ENCODE data around the gene GTF2H2.
"Not testable (repeated sequence)": the region's sequence is repeated elsewhere in the genome, so short reads cannot be mapped to it uniquely, and the experiment has no call there.

The GTF2H2 gene

GRCh38 chr5:71067262-71067928, at the start of gene GTF2H2:
TSS of gene GTF2H2 (minus strand) at chr5:71067676. CDS start at chr5:71062763, 4,913 bp downstream.
- DNase-seq: not testable (repeated sequence)

GRCh38 chr5:71109730-71110275, 42.3 kb upstream of the GTF2H2 start:
- not testable (repeated sequence) for DNase-seq

DNA sequence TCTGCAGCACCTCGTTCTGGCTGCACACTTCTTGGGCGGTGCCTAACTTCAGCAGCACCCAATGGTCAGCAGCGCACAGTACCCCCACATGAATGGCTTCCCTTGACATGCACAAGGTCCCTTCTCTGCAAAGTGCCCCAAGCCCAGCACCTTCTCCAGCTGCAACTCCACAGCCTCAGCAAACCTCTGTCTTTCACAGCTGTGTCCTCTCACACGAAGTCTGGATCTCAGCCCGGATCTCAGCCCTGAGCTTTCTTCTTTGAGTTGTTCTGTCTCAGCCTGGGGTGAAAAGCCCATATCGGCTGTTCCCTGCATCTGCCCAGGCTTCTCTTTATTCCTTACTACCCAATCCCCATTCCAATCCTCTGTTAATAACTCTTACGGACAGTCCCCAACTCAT, 32.5 kb upstream of the GTF2H2 start:
- DNase-seq: not testable (repeated sequence)

GRCh38 chr5:71097930-71098203, 30.4 kb upstream of the GTF2H2 start:
- DNase-seq: not testable (repeated sequence)

DNA sequence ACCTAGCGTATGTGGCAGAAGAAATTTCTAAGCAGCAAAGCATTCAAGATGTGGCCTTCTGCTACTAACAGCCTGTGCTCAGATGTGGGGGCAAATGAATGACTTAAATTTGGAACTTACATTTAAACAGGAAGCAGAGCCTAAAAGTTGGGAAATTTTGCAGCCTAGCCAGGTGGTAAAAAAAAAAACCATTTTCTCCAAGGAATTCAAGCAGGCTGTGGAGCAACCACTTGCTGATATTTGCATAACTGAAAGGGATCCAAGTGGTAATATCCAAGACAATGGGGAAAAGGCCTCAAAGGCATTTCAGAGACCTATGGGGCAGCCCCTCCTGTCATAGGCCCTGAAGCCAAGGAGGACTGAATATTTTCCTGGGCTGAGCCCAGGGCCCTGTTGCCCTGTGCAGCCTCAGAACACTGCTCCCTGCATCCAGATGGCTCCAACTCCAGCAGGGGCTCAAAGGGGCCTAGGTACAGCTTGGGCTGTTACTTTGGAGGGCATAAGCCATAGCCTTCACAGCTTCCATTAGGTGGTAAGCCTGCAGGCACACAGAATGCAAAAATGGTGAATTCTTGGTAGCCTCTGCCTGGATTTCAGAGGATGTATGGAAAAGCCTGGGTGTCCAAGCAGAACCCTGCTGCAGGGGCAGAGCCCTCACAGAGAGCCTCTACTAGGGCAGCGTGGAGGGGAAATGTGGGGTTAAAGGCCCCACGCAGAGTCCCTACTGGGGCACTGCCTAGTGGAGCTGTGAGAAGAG, 29.9 kb upstream of the GTF2H2 start:
- DNase-seq: not testable (repeated sequence)

- not testable (repeated sequence) for DNase-seq
Measured at GRCh38 chr5:71089773-71090172, 22.3 kb upstream of the GTF2H2 start.

GRCh38 chr5:71088754-71089153, 21.3 kb upstream of the GTF2H2 start:
- DNase-seq: not testable (repeated sequence)

GRCh38 chr5:71086145-71086544, 18.7 kb upstream of the GTF2H2 start:
- not testable (repeated sequence) for DNase-seq

- not testable (repeated sequence) for DNase-seq
Measured at GRCh38 chr5:71084280-71085063, 17.0 kb upstream of the GTF2H2 start.

GRCh38 chr5:71082898-71083297, 15.4 kb upstream of the GTF2H2 start:
- not testable (repeated sequence) for DNase-seq

DNA sequence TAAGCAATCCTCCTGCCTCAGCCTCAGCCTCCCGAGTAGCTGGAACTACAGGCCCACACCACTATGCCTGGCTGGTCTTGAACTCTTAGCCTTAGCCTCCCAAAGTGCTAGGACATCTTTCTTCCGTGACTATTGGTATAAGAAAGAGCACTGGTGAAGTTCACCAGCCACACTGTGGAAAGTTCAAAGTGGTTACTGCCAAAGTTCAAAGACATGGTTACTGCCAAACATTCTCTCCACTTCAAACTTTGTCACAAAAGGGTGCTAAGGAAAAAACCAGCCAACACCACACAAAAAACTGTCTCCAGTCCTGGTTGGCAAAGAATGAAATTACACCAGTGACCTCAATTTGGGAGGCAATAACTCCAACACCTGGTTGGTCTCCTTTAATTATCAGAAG, 14.9 kb upstream of the GTF2H2 start:
- DNase-seq: not testable (repeated sequence)

DNA sequence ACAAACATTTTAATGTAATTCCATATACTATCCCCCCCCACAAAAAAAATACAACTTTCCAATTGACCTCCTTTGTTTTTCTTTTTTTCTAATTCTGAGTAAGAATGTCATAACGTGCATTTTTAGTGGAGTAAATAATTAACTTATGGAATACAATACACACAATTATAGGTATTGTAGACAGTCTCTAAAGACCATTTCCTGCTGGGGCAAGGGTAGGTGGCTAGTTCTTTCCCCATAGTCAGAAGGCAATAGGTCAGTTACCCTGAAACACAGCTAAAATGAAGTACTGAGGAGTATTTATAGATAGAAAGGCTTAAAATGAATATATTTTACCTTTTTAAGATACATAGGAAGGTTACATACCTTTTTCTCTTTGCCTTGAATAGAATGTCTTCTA, 6.2 kb downstream of the GTF2H2 start:
- not testable (repeated sequence) for DNase-seq

GRCh38 chr5:71059426-71059825, 8.1 kb downstream of the GTF2H2 start:
- not testable (repeated sequence) for DNase-seq

DNA sequence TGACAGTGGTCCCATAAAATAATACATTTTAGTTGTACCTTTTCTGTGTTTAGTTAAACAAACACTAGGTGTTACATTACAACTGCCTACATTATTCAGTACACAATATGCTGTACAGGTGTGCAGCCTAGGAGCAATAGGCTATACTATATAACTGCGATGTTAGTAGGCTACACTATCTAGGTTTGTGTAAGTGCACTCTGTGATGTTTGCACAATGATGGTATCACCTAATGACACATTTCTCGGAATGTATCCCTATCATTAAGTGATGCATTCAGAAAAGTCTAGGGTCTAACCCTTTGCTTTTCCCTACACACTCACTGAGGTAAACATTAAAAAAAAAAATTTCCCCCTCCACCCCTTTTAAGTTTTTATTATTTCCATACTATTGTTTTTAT, 22.7 kb downstream of the GTF2H2 start:
- not testable (repeated sequence) for DNase-seq

- not testable (repeated sequence) for DNase-seq
Measured at GRCh38 chr5:71044128-71044527, 23.3 kb downstream of the GTF2H2 start.

- DNase-seq: not testable (repeated sequence)
Measured at GRCh38 chr5:71031046-71031776, 36.3 kb downstream of the GTF2H2 start.

DNA sequence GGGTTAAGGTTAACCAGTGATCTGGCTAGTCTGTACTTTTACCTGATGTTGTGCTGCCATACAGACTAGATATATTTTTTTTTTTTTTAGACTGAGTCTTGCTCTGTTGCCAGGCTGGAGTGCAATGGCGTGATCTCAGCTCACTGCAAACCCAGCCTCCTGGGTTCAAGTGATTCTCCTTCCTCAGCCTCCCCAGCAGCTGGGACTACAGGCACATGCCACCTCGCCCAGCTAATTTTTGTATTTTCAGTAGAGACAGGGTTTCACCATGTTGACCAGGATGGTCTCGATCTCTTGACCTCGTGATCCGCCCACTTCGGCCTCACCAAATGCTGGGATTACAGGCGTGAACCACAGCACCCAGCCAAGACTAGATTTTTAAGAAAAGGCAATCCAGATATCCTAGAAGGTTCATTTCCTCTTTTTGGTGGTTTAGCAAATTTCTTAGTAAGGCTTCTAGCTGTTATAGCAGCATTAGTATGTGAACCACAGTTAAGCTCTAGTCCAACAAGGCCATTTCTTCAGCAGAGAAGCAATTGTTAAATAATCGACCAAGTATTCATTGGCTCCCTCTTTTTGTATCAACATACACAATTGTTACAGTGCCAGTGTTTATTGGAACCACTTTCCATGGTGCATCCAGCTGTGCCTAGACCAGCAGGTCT, 42.1 kb downstream of the GTF2H2 start, which contains the start of gene NAIP:
NAIP (minus strand) TSS at position 51 of the 665 bp plus-strand sequence. CDS start 12,424 bp downstream, outside the sequence.
- DNase-seq: not testable (repeated sequence)

DNA sequence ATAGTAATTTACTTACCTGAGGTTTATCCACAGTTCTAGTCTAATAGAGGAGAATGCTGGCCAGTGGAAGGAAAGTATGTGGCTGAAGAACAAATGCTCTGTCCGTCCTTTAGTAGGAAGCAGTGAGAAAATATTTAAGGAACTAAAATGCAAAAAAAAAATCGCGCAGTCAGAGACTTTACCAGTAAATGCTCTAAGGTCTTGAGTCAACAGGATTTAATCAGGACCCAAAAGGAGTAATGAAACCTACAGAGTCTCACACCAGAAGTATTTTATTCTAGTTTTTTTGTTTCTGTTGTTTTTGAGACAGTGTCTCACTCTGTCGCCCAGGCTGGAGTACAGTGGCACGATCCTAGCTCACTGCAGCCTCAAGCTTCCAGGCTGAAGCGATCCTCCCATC, 46.8 kb downstream of the GTF2H2 start:
- DNase-seq: not testable (repeated sequence)

- DNase-seq: not testable (repeated sequence)
Measured at GRCh38 chr5:71018376-71019005, 49.0 kb downstream of the GTF2H2 start.

GRCh38 chr5:71014176-71014575, 53.3 kb downstream of the GTF2H2 start:
- no peak for DNase-seq

DNA sequence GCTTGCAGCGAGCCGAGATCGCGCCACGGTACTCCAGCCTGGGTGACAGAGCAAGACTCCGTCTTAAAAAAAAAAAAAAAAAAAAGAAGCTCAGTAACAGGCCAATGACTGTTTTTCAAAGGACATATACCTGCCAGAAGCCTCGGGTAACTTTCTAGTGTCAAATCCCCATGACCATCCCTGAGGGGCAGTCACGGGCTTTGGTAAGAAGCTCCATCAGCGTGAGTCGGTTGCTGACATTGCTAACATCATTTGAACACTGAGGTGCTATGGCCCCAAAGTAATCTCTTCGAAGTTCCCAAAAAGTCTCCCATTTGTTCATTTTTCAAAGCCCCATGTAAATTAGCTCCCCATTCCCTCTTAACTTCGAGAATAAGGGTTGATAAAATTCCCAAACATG, 53.9 kb downstream of the GTF2H2 start:
- no peak for DNase-seq
